ENCODE results near the gene AP3S2.

DNA sequence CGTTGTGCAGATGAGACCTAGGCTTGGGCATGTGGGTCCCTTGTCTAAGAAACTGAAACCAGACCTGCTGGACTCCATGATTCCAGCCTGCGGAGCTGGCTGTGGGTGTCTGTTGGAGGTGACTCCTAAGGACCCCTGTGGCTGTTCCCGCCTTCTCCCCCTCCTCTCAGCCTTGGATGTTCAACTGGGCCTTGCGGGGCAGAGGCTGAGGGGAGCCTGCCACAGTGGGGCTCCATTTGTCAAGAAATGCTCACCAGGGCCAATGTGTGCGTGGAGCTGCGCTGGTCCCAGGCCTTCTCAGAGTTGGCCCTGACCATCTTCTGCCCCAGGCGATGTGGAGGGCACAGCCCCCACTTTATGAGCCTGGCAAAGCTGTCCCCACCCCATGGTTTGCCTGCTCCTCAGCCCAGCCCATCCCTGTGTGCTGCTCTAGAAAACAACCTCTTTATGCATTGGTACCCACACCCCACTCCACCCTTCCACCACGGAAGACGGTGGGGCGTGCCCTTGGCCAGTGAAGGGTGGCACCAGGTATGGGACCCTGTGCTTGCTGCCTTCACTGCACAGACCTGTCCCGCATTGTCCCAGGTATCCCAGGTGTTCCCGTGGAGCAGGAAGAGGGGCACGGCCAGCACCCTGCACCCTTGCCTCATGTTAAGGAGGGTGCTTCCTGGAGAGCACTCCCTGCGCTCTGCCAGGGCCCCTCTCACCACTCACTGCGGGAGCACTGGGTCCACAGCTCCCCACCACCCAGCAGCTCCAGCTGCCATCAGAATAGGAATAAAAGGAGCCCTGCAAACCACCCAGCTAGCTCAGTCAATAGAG is 109.7 kb downstream of the AP3S2 start:
- TF ChIP-seq, protein P1, sequence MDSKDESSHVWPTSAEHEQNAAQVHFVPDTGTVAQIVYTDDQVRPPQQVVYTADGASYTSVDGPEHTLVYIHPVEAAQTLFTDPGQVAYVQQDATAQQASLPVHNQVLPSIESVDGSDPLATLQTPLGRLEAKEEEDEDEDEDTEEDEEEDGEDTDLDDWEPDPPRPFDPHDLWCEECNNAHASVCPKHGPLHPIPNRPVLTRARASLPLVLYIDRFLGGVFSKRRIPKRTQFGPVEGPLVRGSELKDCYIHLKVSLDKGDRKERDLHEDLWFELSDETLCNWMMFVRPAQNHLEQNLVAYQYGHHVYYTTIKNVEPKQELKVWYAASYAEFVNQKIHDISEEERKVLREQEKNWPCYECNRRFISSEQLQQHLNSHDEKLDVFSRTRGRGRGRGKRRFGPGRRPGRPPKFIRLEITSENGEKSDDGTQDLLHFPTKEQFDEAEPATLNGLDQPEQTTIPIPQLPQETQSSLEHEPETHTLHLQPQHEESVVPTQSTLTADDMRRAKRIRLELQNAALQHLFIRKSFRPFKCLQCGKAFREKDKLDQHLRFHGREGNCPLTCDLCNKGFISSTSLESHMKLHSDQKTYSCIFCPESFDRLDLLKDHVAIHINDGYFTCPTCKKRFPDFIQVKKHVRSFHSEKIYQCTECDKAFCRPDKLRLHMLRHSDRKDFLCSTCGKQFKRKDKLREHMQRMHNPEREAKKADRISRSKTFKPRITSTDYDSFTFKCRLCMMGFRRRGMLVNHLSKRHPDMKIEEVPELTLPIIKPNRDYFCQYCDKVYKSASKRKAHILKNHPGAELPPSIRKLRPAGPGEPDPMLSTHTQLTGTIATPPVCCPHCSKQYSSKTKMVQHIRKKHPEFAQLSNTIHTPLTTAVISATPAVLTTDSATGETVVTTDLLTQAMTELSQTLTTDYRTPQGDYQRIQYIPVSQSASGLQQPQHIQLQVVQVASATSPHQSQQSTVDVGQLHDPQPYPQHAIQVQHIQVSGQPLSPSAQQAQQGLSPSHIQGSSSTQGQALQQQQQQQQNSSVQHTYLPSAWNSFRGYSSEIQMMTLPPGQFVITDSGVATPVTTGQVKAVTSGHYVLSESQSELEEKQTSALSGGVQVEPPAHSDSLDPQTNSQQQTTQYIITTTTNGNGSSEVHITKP (CRISPR knock-in tag; IDR thresholded peaks at IDR 0.05; ENCODE audit: low read depth) = no peak
- TF ChIP-seq FOSL1 (CRISPR knock-in tag; IDR thresholded peaks at IDR 0.05; ENCODE audit: borderline replicate concordance) (no peak), ZNF777 (CRISPR knock-in tag; IDR thresholded peaks at IDR 0.05) (no peak), ZNF20 (CRISPR knock-in tag; IDR thresholded peaks at IDR 0.05) (no peak), EP300 (IDR thresholded peaks at IDR 0.05; ENCODE audit: low read depth in 2 of 2, low read length in 2 of 2) (no peak), EP300 (CRISPR knock-in tag; IDR thresholded peaks at IDR 0.05; ENCODE audit: borderline replicate concordance) (no peak), TCF7 (IDR thresholded peaks at IDR 0.05; ENCODE audit: low read depth) (no peak), EED (CRISPR knock-in tag; IDR thresholded peaks at IDR 0.05) (no peak), GTF3A (CRISPR knock-in tag; conservative IDR thresholded peaks at IDR 0.05) (no peak), ZNF24 (IDR thresholded peaks at IDR 0.05) (no peak)
- TF ChIP-seq, protein P2, sequence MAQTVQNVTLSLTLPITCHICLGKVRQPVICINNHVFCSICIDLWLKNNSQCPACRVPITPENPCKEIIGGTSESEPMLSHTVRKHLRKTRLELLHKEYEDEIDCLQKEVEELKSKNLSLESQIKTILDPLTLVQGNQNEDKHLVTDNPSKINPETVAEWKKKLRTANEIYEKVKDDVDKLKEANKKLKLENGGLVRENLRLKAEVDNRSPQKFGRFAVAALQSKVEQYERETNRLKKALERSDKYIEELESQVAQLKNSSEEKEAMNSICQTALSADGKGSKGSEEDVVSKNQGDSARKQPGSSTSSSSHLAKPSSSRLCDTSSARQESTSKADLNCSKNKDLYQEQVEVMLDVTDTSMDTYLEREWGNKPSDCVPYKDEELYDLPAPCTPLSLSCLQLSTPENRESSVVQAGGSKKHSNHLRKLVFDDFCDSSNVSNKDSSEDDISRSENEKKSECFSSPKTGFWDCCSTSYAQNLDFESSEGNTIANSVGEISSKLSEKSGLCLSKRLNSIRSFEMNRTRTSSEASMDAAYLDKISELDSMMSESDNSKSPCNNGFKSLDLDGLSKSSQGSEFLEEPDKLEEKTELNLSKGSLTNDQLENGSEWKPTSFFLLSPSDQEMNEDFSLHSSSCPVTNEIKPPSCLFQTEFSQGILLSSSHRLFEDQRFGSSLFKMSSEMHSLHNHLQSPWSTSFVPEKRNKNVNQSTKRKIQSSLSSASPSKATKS (CRISPR knock-in tag; IDR thresholded peaks at IDR 0.05) = no peak
- TF ChIP-seq, protein P3, sequence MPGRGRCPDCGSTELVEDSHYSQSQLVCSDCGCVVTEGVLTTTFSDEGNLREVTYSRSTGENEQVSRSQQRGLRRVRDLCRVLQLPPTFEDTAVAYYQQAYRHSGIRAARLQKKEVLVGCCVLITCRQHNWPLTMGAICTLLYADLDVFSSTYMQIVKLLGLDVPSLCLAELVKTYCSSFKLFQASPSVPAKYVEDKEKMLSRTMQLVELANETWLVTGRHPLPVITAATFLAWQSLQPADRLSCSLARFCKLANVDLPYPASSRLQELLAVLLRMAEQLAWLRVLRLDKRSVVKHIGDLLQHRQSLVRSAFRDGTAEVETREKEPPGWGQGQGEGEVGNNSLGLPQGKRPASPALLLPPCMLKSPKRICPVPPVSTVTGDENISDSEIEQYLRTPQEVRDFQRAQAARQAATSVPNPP (CRISPR knock-in tag; IDR thresholded peaks at IDR 0.05) = no peak
- TF ChIP-seq, protein P4, sequence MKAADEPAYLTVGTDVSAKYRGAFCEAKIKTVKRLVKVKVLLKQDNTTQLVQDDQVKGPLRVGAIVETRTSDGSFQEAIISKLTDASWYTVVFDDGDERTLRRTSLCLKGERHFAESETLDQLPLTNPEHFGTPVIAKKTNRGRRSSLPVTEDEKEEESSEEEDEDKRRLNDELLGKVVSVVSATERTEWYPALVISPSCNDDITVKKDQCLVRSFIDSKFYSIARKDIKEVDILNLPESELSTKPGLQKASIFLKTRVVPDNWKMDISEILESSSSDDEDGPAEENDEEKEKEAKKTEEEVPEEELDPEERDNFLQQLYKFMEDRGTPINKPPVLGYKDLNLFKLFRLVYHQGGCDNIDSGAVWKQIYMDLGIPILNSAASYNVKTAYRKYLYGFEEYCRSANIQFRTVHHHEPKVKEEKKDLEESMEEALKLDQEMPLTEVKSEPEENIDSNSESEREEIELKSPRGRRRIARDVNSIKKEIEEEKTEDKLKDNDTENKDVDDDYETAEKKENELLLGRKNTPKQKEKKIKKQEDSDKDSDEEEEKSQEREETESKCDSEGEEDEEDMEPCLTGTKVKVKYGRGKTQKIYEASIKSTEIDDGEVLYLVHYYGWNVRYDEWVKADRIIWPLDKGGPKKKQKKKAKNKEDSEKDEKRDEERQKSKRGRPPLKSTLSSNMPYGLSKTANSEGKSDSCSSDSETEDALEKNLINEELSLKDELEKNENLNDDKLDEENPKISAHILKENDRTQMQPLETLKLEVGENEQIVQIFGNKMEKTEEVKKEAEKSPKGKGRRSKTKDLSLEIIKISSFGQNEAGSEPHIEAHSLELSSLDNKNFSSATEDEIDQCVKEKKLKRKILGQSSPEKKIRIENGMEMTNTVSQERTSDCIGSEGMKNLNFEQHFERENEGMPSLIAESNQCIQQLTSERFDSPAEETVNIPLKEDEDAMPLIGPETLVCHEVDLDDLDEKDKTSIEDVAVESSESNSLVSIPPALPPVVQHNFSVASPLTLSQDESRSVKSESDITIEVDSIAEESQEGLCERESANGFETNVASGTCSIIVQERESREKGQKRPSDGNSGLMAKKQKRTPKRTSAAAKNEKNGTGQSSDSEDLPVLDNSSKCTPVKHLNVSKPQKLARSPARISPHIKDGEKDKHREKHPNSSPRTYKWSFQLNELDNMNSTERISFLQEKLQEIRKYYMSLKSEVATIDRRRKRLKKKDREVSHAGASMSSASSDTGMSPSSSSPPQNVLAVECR (CRISPR knock-in tag; IDR thresholded peaks at IDR 0.05; ENCODE audit: borderline replicate concordance) = no peak
- TF ChIP-seq, protein P5, sequence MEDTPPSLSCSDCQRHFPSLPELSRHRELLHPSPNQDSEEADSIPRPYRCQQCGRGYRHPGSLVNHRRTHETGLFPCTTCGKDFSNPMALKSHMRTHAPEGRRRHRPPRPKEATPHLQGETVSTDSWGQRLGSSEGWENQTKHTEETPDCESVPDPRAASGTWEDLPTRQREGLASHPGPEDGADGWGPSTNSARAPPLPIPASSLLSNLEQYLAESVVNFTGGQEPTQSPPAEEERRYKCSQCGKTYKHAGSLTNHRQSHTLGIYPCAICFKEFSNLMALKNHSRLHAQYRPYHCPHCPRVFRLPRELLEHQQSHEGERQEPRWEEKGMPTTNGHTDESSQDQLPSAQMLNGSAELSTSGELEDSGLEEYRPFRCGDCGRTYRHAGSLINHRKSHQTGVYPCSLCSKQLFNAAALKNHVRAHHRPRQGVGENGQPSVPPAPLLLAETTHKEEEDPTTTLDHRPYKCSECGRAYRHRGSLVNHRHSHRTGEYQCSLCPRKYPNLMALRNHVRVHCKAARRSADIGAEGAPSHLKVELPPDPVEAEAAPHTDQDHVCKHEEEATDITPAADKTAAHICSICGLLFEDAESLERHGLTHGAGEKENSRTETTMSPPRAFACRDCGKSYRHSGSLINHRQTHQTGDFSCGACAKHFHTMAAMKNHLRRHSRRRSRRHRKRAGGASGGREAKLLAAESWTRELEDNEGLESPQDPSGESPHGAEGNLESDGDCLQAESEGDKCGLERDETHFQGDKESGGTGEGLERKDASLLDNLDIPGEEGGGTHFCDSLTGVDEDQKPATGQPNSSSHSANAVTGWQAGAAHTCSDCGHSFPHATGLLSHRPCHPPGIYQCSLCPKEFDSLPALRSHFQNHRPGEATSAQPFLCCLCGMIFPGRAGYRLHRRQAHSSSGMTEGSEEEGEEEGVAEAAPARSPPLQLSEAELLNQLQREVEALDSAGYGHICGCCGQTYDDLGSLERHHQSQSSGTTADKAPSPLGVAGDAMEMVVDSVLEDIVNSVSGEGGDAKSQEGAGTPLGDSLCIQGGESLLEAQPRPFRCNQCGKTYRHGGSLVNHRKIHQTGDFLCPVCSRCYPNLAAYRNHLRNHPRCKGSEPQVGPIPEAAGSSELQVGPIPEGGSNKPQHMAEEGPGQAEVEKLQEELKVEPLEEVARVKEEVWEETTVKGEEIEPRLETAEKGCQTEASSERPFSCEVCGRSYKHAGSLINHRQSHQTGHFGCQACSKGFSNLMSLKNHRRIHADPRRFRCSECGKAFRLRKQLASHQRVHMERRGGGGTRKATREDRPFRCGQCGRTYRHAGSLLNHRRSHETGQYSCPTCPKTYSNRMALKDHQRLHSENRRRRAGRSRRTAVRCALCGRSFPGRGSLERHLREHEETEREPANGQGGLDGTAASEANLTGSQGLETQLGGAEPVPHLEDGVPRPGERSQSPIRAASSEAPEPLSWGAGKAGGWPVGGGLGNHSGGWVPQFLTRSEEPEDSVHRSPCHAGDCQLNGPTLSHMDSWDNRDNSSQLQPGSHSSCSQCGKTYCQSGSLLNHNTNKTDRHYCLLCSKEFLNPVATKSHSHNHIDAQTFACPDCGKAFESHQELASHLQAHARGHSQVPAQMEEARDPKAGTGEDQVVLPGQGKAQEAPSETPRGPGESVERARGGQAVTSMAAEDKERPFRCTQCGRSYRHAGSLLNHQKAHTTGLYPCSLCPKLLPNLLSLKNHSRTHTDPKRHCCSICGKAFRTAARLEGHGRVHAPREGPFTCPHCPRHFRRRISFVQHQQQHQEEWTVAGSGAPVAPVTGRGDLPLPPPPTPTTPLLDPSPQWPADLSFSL (CRISPR knock-in tag; IDR thresholded peaks at IDR 0.05) = no peak

Measured in HepG2 (cell line).